GM19463 (cell line): ENCODE results near the gene ABLIM1.

ENCODE experiments used
- ATAC-seq: cut with Tn5 transposase; IDR thresholded peaks from one replicate; pipeline ENCODE4 v1.9.1; 2021; ENCODE audit warnings: mild to moderate bottlenecking, moderate library complexity; ENCODE audit not compliant: unreplicated experiment

ABLIM1 gene

DNA sequence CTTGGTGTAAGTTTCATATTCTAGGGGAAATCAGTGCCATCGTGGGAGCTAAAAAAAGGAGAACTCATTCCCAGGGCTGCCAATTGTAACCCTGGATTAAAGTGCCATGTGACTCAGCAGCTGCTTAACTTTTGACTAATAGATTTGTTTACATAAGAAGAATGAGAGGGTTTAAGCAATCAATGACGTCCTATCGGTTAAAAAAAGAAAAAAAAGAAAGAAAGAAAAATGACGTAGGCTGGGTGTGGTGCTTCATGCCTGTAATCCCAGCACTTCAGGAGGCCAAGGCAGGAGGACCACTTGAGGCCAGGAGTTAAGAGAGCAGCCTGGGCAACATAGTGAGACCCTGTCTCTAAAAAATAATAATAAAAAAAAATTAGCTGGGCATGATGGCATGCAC, 137.6 kb downstream of the ABLIM1 start:
- no peak for ATAC-seq

DNA sequence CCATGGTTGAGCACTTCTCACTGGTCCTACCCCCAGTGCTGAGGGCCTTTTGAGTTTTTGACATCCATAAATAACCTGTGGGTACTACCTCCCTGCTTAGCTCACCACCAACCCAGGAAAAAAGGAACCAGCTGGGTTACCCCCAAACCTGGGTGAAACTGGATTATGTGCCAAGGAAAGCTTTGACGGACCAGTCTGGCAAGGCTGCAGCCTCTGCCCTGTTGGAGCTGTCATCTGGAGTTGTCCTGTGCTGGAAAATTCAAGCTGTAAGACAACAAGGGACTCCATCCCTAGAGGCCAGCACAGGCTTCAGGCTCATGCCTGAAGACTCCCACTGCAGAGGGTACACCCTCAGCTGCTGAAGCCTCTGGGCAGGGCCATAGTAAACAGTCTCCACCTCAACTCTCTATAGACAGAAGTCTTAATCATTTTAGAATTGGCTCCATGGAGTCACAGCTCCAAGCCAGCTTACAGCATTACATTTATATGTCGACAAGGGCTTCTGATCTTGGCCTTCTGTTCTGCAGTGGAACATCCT, 138.2 kb downstream of the ABLIM1 start:
- no peak for ATAC-seq

DNA sequence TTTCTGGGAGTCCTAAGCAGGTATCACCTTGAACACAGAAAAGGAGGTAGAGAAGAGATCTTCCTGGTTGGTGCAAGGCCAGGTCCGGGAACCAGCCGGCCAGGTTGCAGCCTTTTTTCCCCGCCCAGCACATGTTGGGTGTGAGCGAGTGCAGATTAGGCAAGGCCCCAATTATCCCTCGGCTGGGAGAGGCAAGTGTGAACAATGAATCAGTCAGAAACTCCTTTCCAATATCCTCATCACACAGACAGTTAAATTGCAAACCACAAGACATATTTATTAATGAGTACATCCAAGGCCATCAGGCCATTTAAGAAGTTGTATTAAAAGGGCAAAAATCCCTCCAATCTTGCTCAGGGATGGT, 138.8 kb downstream of the ABLIM1 start:
- ATAC-seq, result no peak

DNA sequence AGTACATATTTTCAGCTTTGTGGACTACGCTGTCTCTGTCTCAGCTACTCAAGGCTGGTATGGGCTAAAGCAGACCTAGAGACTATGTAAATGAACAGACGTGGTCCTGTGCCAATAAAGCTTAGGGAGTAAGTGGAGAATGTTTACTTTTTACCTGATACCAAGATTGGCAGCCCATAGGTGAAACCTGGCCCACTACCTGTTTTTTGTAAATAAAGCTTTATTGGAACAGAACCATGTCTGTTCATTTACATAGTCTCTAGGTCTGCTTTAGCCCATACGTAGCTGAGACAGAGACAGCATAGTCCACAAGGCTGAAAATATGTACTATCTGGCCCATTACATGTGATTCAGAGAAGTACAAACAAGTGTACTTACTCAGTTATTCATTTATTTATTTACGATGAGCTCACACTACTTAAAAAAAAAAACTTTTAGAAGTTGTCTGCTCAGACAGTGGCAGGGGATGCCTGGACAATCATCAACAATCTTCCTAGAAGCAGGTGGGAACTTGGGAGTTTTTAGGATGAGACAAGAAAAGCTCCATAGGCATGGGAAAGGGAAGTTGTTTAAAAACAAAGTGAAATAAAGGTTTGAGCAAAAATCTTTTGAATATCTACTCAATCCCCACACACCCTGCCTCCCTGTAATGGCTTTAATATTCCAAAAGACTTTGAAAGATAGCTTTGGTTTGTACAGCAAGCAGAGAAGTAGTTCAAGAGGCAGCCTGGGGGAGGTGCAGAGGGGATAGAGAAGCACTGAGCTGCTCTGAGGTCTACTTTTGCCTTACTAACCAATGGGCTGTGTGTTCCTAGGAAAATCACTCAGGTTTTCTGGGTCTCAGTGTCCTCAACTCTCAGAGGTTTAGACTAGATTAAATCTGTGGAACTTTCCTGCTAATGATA, 139.4 kb downstream of the ABLIM1 start:
- no peak for ATAC-seq

DNA sequence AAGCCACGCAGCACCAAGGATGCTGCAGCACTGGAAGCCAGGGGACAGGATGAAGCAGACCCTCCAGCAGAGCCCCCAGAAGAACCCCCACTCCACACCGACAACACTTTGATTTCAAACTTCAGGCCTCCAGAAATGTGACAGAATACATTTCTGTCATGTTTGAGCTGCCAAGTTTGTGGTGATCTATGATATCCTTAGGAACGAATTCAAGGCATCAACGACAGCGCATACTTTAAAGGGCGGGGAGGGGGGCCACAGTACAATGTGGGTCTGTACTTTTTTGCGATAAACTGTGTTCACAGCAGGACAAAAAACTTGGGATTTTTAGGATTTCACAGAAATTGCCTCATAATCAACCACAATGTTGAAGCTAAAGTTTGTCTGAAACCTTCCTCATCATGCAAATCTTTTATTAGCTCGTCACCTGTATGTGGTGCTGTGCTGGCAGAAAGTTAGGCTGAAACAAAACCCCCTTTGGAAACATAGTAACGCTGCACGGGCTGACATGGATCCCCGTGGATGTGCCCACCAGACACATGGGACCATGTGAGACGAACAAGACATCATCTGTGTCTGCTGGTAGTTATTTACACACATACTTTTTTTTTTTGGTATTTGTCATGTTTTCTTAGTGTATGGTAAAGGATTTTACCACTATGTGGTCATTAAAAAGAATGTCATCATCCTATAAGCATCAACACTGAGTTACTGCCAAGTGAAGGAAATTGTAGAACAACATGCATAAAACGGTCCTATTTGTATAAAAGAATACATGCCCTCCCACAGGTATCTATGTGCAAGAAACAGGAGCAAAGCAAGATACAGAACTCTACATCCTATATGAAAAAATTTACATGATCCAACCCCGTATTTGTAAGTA, 140.5 kb downstream of the ABLIM1 start:
- no peak for ATAC-seq

DNA sequence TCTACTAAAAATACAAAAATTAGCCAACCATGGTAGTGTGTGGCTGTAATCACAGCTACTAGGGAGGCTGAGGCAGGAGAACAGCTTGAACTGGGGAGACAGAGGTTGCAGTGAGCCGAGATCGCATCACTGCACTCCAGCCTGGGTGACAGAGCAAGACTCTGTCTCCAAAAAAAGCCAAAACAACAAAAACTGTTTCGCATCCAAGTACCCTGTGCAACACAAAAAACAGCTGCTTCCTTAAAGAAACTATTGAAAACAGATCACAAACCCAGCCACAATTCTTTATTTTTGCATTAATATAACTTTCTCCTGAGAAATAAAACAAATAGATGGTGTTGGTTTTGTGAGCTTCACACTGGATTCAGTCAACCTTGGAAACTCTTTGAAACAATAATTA, 141.7 kb downstream of the ABLIM1 start:
- no peak for ATAC-seq

DNA sequence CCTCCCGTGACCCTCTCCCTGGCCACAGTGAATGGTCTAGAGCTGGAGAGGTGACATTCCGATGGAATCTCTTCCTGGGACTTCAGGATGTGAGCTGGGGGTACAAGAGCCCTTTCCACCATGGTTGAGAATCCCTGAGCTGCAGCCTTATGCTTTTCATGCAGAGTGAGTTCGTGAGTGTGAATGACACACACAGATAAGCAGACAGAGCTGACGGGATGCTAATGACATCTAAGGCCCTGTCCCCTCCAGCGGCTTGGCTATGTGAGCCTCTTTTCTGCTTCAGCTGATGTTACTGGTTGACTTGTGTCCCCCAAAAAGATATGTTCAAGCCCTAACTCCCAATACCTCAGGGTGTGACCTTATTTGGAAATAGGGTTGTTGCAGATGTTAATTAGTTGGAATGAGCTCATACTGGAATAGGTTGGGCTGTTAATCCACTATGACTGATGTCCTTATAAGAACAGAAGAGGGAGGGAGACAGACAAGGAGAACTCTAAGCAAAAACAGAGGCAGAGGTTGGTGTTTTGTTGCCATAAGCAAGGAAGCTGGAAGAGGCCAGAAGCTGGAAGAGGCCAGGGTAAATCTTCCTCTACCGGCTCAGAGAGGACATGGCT, 142.7 kb downstream of the ABLIM1 start:
- ATAC-seq, result no peak

DNA sequence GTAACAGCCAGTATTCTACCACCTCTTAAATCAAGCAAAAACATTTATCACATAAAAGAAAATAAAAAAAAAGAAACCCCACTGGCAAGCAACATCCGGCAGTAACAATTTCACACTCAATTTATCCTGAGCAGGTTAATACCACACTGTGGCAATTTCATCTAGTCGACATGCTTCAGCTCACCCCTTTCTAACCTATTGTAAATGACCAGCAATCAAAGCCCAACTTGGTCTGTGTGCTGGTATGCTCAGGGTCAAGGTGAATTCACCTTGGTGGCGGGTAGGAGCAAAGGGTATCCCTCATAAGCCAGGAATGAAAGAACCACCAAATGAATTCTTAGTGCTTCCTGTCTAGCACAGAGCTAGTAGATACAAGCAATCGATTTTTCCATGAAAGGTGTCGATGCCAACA, 144.7 kb downstream of the ABLIM1 start:
- no peak for ATAC-seq

DNA sequence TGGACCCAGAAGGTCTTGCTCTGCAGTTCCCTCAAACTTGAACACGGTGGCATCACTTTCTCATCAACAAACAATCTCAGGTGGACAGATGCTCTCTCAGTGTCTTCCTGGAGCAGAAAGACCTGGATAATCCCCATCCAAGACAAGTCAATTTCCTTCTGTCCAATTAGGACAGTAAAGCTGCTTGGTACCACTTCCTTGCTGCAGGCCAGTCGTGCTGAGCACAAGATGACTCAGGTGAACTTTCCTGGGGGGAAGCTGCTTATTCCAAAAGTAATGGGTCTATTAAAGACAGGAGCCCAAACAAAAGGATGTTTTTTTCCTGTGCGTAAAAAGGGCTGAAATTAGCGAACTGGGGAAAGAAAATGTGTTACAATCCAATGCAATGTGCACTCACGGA, 146.2 kb downstream of the ABLIM1 start:
- no peak for ATAC-seq

DNA sequence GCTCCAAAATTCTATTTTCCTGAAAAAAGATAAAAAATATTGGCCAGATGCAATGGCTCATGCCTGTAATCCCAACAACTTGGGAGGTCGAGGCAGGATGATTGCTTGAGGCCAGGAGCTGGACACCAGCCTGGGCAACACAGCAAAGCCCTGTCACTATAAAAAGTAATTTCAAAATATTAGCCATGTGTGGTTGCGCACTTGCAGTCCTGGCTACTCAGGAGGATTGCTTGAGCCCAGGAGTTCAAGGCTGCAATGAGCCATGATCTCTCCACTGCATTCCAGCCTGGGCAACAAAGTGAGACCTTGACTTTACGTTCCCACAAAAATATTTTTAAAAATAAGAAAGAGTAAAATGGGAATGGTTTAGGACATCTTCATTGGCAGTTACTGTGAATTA, 149.7 kb downstream of the ABLIM1 start:
- no peak for ATAC-seq

DNA sequence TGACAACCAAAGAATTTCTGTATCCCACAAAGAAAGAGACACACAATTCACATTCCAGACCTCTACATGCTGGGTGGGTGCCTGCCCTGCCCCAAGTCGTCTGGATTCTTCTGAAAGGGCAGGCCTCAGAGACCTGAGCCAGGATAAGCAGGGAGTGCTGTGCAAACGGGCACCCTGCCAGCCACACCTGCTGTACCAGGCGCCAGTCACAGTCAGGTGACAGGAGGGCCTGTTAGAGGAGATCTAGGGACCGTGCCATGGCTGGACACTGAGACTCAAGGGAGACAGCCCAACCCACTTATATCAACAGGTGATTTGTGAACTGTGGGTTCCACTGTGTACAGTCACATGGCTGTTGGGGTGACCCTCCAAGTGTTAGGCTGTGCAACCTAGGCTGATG, 150.6 kb downstream of the ABLIM1 start:
- ATAC-seq, result no peak

DNA sequence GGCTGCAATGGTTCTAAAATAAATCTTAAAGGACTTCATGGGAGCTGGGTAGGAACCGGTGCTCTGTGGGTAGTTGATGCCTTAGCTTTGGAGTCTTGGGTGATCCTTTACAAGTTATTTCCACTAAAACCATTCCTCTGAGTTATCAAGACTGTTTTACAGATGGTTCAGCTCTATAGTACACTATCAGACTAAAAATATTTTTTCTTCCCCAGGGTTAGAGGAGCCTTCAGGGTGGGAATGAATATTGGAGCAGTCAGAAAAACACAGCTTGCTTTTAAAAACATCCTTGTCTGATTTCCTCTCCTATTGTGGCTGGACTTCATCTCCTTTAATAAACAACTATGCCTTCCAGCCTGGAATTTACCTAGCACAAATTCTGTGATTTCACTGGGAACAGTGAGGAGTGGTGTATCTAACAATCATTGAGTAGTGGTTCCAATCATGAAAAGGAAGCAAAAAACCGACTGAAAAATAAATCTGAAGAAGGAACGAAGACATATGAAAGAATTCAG, 151.1 kb downstream of the ABLIM1 start:
- no peak for ATAC-seq

DNA sequence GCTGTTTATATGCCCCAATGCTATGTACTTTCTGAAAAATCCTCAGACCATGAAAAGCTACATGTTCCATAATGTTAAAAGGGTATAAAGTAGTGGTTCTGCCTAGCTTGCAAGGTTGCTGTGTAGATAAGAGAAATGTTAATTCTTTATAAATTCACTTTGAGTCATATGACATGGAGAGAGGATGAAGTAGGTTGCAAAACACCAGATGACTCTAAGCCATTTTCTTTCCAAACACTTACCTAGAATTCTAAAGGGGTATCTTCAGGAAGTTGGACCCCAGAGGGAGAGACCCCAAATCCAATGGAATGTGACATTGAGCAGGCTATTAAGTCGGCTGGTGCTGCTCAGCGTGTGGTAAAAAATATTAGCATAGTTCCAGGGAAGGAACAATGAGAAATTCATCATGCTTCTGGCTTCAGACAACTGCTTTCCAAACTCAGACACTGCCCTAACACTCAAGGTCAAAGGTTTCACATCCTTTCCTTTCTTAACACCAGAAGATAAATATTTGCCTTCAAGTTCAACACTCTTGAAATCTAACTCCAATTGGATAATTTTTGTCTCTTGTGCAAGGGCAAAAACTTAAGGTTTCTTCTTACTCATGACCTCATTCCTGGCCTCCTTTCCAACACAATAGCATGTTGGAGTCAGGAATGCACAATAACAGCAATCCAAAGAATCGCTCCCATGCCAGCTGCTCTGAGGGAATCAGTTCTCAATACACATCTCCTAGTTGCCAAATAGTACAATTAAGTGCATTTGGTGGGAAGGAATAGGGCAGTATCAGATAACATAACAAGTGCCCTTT, 153.1 kb downstream of the ABLIM1 start:
- no peak for ATAC-seq

DNA sequence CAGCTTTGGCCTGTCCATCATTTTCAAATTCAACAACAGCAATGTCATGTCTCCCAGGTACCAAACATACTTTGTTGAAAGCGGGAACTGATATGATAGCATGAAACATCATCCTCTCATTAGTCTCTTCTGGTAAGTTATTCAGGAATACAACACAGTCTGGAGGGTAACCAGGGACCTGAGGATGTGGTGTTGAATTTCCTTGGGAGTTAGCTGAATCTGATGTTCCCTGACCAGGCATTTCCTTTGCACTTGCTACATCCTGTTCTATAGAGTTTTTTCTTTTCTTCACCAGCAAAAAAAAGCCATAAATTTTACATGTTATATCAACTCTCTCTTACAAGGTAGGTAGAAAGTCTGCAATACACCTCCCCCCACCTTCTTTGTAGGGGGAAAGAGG, 156.0 kb downstream of the ABLIM1 start:
- ATAC-seq, result no peak

DNA sequence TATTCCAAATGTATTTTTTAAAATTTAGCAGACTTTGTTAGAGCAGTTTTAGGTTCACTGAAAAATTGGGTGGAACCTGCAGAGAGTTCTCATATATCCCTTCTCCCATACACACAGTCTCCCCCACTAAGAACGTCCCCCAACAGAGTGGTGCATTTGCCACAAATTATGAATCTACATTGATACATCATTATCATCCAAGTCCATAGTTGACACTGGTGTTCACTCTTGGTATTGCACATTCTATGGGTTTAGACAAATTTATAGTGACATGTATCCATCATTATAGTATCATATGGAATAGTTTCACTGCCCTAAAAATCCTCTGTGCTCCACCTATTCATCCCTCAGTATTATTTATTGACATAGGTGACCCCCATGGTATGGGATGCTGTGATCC, 156.4 kb downstream of the ABLIM1 start:
- ATAC-seq, result no peak

DNA sequence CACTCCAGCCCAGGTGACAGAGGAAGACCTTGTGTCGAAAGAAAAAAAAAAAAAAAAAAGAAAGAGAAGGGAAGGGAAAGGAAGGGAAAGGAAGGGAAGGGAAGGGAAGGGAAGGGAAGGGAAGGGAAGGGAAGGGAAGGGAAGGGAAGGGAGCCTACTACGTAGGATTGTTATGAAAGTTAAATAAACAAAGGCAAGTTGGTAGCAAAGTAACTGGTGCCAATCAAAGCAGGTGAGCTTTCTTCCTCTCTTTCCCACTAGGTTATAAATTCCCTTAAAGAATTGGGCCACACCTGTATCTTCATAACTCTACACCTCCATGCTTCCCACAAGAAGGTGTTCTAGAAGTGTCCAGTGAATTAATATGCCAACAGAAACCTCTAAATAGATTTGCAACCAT, 157.4 kb downstream of the ABLIM1 start:
- no peak for ATAC-seq

DNA sequence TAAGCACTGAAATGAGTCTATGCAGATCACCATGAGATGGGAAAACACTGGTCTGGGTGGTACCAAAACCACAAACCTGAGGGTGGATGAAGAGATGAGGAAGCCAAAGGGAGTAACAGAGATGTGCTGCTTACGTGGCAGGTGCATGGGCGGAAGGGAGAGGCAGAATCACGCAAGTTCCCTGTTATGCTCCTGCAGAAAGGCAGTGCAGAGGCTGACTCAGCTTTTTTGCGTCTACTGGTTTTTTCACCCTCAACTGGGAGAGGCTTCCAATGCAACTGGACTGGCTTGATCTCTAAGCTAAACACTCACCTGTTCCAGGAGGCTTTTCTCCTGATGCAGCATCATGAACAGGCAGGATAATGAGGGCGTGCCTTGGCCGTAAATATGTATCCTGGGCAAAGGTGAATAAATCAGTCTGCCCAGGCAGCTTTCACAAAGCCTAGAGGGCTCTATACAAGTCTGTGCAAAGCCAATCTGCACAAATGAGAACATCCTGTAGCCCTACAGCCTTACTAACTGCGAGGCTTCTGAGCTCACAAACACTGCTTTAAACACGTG, 158.4 kb downstream of the ABLIM1 start:
- peak; percentile 32 for ATAC-seq

DNA sequence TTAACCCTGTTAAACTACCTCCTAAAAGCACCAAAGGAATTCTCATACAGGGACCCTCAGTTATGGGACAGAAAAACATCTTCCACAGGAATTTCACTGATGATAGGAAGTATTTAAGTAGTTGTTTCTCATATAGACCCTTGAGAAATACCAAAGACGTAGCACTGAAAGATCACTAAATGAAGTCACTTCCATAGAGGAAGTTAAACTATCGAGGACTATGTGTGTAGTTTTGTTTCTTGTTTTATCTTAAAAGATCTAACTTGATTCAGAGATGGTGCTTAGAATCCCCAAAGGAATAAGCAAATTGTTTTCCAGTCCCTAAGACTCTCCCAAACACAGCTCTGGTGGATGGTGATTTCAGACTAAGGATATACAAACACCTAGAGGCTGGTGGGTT, 159.0 kb downstream of the ABLIM1 start:
- ATAC-seq, result peak; percentile 7

DNA sequence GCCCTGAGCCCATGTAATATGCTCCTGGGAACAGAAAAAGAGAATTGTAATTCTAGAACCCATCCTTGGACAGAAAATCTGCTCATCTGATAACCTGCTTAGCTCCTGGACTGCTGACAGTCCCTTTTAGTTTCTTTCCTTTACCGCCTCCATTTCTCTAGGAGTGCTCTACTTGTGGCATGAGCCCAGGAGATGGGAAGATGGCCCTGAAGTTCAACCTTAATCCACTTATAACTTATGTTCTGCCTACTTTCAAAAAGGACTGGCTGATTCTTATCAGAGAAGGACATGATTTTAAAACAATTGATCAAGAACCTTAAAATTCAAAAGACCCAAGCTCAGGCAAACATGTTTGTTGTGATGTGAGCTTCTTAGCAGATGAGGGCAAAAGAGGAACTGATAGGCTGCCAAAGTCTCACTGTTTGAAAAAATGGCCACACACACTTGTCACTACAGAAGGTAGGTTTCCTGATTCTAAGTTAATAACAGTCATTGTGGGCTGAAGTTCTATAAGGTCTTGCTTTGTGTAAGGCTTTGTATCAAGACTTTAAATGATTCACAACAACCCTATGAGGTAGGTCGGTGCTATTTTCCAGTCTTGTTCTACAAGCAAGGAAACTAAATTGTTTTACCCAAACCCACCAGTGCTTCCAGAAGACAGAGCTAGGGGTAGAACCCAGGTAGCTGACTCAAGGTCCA, 159.5 kb downstream of the ABLIM1 start:
- ATAC-seq, result peak; percentile 55
